Astrocyte of the hippocampus (primary cell): ENCODE measurements around the gene IRF2.
A peak's percentile ranks its signal among the peaks of the same experiment; 100 is the strongest.

ENCODE experiments used
- DNase-seq: peaks from one replicate; pipeline ENCODE4 v3.0.0; 2011; ENCODE audit warnings: low read depth, low spot score

IRF2 gene

DNA sequence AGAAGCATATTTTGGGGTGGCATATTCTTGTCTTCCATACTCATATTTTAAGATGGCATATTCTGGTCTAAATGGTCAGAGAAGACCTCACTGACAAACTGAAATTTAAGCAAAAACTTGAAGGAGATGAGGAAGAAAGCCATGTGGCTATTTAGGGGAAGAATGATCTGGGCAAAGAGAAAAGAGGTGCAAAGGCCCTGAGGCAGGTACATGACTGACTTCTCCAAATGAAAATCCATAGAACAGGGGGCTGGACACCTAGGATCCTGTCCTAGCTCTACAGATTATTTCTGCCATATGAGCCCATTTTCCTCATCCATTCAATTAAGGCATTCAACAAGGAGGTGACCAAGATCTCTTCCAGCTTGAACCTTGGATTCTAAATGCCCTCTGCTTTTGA, 105.6 kb downstream of the IRF2 start:
- no peak for DNase-seq

DNA sequence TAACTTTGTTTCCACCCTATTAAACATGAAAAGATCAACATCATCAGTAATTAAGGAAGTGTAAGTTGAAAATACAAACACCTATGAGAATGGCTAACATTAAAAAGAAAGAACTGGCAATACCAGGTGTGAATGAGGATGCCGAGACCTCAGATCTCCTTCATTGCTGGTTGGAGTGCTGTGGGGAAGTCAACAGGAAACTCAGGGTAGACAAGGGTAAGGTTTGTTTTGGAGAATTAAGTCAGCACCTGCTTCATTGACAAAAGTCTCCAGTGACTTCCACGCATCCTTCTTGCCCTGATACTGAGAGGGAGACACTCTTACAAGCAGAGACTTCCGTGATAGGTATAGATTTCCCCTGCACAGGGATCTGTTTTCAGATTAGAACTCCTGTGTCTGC, 106.1 kb downstream of the IRF2 start:
- no peak for DNase-seq

DNA sequence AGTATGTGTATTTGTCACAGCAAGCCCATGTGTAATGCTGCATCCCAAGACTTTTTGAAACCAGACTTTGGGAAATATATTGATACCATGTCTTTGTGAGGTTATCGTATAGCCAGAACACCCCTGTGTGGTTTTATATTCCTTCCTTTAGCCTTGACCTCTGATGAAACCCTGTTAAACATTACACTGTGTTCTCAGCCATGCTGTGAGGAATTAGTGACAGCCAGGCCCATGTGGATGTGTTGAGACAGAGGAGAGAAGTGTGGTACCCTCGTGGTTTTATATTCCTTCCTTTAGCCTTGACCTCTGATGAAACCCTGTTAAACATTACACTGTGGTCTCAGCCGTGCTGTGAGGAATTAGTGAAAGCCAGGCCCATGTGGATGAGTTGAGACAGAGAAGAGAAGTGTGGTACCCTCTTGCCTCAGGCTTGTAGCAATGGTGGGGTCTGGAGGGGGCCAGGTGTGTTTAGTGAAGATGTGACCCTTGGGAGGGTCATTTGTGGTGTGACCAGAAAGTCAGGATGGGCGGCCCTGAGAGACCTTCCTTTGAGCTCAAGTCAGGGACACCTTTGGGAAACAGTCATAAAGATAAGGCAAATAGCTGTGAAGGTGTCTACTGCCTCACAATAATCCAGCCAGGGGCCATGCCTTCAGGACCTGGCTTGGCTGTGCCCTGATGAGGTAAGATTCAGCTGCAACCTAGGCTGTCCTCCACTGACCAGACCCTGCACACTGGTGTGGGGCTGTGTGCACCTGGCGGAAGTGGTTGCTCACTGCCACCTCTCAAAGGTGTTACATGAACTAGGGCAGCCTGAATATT, 110.0 kb downstream of the IRF2 start:
- DNase-seq, result no peak

DNA sequence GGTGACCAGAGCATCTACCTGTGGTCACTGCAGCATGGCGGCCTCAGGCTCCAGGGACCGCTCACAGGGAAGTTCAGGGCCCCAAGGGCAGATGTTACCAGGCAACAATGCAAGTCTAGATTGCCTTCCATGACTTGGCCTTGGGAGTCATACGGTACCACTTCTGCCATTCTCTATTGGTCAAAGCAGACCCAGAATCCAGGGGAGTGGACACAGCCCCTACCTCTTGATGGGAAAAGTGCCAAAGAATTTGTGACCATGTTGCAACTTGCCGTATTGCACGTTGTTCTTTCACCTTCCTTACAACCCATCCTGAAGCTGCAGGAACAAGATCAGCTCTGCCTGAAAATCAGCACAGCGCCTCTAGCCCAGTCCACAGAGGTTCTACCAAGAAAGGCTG, 111.1 kb downstream of the IRF2 start:
- no peak for DNase-seq

DNA sequence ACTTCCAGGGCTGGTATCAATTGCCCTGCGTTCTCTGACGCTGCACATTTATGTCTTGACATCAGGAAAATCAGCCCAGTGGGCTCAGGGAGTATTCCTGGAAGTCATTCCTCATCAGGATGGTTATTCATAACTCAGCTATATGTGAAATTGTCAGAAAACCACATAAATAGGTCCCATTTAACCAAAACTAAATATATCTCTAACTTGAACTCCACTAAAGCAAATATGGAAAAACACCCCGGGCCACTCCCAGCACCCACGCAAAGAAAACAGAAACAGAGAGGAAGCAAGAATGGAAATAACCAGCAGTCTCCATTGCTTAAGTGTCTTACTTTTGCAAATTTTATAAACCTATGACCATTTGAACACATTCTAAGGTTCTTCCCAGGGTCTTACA, 112.0 kb downstream of the IRF2 start:
- DNase-seq, result no peak

DNA sequence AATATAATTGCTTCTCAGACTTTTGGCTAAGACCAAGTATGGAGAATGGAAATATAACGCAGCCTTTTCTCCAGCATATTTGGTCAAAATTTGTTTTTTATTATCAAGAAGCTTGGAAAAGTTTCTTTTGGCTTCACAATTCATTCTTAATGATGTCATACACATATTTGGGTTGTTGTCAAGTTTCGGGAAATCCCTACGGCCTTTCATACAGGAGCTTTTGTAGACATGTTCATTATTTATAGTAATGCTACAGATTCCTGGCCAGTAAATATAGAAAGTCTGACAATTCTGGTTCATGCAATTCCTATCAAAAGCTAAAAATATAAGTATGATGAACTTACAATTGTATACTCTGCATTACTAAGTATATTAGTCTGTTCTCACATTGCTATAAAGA, 112.9 kb downstream of the IRF2 start:
- DNase-seq, result no peak

DNA sequence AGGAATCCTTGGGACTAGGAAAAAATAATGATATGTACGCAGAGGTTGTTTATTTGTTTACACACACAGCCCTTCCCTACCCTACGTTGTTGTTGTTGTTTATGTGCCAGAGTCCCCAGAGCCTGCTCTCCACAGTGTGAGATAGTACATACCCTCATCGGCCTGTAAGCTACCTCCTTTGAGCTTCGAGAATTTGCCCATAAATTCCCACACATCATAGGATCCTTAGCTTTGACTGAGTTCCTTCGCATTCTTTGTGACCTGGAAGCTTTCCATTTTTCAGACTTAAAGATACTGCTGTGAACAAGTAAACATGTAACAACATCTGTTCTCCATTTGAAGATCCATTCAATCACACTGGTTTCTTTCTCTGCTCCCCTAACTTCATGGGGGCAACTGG, 114.5 kb downstream of the IRF2 start:
- no peak for DNase-seq

DNA sequence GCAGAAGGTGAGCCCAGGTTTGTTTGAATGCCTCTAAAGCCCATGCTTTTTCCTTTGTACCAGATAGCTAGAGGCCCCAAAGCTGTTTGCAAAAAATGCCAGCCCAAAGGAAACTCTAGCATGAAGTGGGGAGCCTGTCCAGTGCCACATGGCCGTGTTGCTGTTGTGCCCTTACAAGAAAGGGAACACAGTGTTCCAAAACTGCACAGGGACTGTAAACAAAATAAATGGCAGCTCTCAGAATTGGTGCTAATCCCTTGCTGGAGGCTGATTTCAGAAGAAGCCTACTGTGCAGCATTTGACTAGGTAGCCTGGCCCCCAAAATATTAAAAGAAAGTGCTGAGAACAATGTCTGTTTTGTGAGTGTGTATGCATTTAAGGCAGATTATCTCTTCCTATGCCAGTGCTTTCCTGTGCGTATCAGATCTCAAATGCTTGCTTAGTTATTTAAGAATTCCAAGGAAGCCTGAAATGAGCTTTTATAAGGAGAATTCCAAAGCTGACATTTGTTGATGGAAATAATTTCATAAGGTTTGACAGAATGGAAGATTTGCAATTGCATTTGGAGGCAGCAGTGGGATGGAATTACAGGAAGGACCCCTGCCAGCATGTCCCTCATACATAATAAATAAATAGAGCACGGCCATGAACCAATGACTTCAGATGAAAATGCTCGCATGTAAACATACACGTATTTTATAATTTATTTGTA, 115.7 kb downstream of the IRF2 start:
- no peak for DNase-seq

DNA sequence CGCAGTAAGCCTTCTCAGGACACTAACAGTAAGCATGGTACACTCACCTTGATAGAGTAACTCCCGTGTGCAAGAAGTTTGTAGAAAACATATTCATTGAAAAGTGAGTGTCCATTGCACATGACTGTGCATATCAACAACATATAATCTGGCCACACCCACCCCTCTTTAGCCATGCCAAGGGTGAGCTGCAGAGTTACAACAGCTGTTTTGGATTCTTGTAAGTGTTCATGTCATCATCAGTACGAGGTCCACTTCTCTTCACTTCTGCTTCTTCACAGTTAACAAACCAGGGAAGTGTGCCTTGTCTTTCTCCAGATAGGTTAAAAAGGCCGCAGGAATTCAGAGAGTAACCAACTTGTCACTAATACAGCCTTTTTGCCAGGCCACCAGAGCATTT, 116.6 kb downstream of the IRF2 start:
- DNase-seq, result no peak

DNA sequence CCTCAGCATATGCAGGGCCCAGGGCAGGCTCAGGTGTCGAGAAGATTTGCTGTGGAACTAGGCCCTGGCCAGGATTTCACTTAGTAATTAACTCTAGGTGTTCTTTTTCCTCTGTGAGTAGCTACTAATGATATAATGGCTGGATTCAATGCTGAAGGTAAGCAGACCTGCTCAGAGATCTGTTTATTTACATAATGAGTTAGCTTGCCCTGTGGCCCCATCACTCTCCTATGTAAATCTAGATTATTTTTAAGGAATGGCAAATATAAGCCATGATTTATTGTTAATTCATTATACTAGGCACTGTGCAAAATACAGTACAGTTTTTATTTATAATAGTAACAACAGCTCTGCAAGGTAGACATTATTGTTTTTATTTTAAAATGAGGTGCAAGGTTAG, 117.2 kb downstream of the IRF2 start:
- DNase-seq, result no peak

DNA sequence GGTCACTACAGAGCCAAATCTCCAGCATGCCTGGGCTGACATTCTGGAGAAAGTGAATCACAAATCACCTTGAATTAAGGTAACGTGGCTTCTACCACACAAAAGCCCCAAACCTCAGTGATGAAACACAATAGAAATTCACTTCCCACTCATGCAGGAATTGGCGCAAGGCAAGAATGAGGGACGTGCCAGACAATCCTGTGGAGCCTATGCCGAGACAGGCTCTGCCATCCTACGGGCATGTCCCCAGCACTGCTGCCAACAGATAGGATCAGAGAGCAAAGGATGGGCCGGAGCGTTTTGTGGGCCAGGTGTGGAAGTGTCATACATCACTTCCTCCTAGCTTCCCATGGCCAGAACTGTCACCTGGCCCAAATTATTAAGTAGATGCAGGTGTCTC, 118.0 kb downstream of the IRF2 start:
- no peak for DNase-seq

DNA sequence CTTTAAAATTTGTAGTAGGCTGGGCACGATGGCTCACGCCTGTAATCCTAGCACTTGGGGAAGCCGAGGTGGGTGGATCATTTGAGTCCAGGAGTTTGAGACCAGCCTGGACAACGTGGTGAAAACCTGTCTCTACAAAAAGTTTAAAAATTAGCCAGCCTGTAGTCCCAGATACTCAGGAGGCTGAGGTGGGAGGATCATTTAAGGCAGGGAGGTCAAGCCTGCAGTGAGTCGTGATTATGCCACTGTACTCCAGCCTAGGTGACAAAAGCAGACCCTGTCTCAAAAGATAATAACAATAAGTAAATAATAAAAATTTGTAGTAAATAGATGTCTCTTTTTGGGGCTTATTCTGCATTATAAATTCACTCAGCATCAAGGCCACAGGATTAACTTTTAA, 118.5 kb downstream of the IRF2 start:
- DNase-seq, result no peak

DNA sequence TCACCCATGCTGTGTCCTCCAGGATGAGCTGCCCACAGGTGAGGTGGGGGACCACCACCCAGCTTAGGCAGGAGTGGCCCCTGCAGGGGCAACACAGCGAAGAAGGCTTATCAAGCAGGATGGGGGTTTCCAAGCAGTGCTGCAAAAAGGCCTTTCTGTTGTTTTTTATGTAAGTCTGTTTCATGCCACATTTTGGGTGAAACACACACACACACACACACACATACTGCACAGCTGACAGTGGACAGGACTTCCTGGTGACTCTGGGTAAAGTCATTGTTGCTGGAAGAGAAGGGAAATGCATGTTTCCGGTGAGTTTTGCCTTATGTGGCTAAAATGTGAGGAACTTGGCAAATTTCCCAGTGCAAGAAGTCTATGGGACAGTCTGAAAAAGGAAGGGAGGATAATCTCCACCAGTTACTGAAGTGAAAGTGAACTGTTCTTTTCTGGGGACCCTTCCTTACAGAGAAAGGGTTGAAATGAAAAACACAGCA, 119.2 kb downstream of the IRF2 start:
- peak; percentile 73 for DNase-seq

DNA sequence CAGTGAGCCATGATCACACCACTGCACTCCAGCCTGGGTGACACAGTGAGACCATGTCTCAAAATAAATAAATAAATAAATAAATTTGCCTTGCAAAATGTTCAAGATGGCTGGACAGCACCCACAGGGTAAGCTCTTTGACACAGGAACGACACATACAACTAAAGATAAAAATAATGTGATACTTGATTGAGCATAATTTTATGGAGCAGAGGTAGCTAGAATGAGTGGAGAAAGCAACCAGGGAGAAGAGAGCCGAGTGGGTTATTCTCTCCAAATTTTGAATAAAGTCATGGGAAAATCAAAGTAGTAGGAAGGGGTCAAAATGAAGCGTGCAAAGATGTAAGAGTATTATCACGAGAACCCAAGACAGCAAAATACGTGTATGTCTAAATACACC, 121.5 kb downstream of the IRF2 start:
- no peak for DNase-seq

DNA sequence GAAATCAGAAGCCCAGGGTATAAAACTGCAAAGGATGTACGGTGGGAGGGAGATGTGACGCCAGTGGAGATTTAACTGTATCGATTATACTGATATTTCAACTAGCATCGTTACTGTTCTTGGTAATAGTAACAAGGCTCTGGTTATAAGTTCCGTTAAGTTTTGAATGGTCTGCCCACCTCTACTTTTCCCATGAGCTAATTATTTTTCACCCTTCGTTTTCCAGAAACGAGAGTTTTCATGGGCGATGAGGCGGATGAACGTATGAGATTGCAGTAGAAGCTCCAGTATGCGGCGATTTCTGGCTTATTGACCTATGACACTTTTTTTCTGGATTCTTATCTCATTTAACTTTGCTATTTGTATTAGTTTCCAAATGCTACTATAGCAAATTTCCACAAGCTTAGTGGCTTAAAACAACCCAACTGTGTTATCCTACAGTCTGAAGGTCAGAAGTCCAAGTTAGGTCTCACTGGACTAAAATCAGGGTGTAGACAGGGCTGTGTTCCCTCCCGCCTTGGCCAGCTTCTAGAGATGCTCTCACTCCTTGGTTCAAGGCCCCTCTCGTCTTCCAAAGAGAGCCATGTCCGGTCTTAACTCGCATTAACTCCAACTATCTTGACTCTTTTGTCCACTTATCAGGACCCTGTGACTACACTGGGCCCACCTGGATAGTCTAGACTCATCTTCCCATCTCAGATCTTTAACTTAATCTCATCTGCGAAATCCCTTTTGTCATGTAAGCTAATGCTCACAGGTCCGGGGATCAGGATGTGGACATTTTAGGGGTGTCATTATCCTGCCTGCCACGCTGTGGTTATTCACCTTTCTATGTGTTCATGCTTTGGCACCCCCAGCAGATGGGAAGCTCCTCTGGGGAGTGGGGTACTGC, 122.5 kb downstream of the IRF2 start:
- DNase-seq, result no peak

DNA sequence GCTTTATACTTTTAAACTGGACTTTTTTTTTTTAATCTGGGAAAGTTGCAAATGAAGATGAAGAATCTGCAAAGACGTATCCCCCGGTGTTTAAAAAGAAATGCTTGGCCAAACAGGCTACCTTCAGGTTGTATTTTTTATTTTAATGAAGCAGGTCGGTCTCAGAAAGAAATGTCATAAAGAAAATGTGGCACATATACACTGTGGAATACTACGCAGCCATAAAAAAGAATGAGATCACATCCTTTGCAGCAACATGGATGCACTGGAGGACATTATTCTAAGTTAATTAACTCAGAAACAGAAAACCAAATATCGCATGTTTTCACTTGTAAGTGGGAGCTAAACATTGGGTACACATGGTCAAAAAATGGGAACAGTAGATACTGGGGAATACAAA, 123.4 kb downstream of the IRF2 start:
- no peak for DNase-seq

DNA sequence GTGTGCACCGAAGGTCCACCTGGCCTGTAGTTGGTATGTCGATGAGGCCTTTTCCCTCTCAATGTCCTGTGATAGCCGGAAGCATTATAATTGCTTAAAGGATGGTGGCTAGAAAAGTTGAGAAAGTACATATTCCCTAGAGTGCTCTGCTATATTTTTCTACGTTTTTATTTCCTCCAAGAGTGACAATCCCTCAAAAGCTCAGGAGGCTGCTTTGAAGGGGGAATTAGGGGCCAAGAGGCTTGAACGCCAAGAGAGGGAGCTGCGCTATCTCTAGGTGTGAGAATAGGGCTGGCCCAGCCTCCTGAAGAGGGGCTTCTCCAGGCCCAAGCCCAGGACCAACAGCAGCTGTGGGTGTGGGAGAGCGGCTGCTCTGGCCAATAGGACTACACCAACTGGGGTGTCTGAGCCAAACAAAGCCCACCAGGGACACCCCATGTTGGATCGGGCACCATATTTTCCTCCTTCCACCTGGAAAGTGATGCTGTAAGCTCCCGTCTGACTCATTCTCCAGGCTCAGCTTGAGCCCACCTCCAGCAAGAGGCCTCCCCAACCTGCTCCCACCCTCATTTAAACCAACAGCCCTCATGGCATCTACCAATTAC, 124.0 kb downstream of the IRF2 start:
- no peak for DNase-seq

DNA sequence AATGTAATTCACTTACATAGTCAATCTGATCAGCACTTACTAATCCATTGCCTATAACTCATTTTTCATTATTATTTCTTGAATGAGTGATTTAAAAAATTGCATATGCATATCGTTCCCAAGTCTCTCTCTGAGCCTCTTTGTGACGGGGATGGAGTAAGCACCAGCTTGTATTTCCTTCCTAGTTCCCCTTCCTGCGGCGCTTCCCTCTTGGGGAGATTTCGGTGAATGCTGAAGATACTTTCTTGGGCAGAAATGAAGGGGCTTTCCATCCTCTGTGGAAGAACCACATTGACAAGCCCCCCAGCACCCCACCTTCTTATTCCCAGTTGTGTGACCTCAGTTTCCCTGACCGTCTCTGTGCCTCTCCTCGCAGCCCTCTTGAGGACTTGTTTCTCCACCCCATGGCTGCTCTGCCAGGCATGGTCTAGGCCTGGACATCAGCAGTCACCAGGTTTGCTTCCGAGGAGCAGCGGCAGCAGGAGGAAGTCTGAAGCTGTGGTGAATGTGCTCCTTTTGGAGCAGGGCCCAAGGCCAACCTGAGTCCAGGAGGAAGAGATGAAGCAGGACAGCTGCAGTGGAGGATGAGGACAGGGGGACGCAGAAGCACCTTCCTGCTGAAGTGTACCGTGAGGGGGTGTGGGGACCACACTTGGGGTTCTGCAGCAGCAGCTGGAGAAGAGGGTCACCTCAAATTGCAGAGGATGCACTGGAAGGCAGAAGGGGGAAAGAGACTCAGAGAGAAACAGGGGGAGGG, 124.9 kb downstream of the IRF2 start:
- no peak for DNase-seq

DNA sequence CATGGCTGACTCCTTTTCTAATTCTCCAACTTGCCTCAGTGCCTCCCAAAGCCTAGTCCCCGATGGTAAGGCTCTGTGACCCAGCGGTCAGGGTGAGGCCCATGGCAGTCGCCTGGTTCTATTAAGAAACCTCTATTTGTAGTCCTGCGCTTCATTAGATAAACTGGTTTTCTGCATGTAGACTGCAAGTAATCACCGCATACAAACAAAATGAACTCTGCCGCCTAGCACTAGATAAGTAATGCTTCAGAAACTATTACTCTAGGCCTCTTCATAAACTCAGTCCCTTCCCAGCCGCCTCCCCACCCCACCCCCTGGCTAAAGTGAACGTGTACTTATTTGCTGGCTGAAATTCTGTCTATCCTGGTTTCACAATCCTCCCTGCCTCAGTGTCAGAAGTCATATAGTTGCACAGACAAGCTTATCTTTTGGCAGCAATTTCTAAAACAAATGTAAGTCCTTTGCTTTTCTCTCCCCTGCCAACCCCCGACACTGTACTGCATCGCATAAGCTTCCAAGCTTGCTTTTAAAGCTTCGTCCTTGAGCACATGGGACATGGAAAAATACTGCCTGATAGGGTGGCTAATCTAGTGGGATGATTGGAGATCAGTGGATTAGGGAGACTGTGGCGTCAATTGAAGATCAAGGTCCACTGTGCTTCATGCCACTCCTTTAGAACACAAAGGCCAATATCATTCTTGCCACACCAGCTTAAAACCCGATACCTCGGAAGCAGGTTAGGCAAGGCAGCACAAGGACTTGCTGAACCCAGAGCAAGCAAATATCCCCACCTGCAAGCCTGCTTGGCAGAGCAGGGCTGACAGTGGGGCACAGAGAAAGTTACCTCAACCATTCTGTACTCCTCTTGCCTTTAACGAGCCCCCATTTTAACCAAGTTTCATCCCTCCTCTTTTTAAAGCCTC, 125.8 kb downstream of the IRF2 start:
- DNase-seq, result no peak
